ENCODE measurements around the gene CDH12. TPM values are rescaled to one million over a fixed set of nuclear protein-coding genes. Genes with fewer than 3 reads are reported as not detected.
"Not testable (repeated sequence)": the region's sequence is repeated elsewhere in the genome, so short reads cannot be mapped to it uniquely, and the experiment has no call there.

CDH12 gene
- total RNA-seq, 1 donor from 2014 or later = 38.3 TPM

- DNase-seq (ENCODE audit: low spot score in 2 of 2) = no peak
- no peak for FAIRE-seq
Observed at GRCh38 chr5:22076586-22076985, 776.6 kb downstream of the CDH12 start.

- no peak for FAIRE-seq
Observed at GRCh38 chr5:22070186-22070728, 782.9 kb downstream of the CDH12 start.

GRCh38 chr5:22063717-22064116 is 789.4 kb downstream of the CDH12 start:
- FAIRE-seq (no peak), DNase-seq (ENCODE audit: low spot score in 2 of 2) (no peak)

More at GRCh38 chr5:22070186-22070728, 782.9 kb downstream of the CDH12 start:
- DNase-seq (ENCODE audit: low spot score in 2 of 2) = no peak

- DNase-seq (ENCODE audit: low spot score in 2 of 2) (no peak), FAIRE-seq (no peak)
Observed at GRCh38 chr5:22058620-22059019, 794.5 kb downstream of the CDH12 start.

- DNase-seq (ENCODE audit: low spot score in 2 of 2) (no peak), FAIRE-seq (no peak)
Observed at GRCh38 chr5:22057012-22057411, 796.1 kb downstream of the CDH12 start.

- DNase-seq (ENCODE audit: low spot score in 2 of 2) = no peak
- FAIRE-seq = no peak
Observed at GRCh38 chr5:22056601-22057000, 796.5 kb downstream of the CDH12 start.

- no peak for FAIRE-seq
- no peak for DNase-seq (ENCODE audit: low spot score in 2 of 2)
Observed at GRCh38 chr5:22053195-22053594, 799.9 kb downstream of the CDH12 start.

GRCh38 chr5:22051881-22052280 is 801.3 kb downstream of the CDH12 start:
- no peak for FAIRE-seq
- no peak for DNase-seq (ENCODE audit: low spot score in 2 of 2)

GRCh38 chr5:22050931-22051330 is 802.2 kb downstream of the CDH12 start:
- no peak for DNase-seq (ENCODE audit: low spot score in 2 of 2)
- FAIRE-seq = no peak

- DNase-seq (ENCODE audit: low spot score in 2 of 2) (no peak), FAIRE-seq (no peak)
Observed at GRCh38 chr5:22044229-22044628, 808.9 kb downstream of the CDH12 start.

GRCh38 chr5:22036061-22036460 is 817.1 kb downstream of the CDH12 start:
- DNase-seq (ENCODE audit: low spot score in 2 of 2) (no peak), FAIRE-seq (no peak)

GRCh38 chr5:22033066-22033465 is 820.1 kb downstream of the CDH12 start:
- FAIRE-seq (no peak), DNase-seq (ENCODE audit: low spot score in 2 of 2) (no peak)

- DNase-seq (ENCODE audit: low spot score in 2 of 2) = no peak
- no peak for FAIRE-seq
Observed at GRCh38 chr5:22023784-22024183, 829.4 kb downstream of the CDH12 start.

GRCh38 chr5:22012893-22013292 is 840.3 kb downstream of the CDH12 start:
- not testable (repeated sequence) for FAIRE-seq; DNase-seq (ENCODE audit: low spot score in 2 of 2)

GRCh38 chr5:22010808-22011207 is 842.3 kb downstream of the CDH12 start:
- DNase-seq (ENCODE audit: low spot score in 2 of 2); FAIRE-seq: not testable (repeated sequence)

- not testable (repeated sequence) for FAIRE-seq
Observed at GRCh38 chr5:22001097-22001496, 852.0 kb downstream of the CDH12 start.

GRCh38 chr5:21985799-21986198 is 867.3 kb downstream of the CDH12 start:
- not testable (repeated sequence) for DNase-seq (ENCODE audit: low spot score in 2 of 2); FAIRE-seq

More at GRCh38 chr5:22001097-22001496, 852.0 kb downstream of the CDH12 start:
- not testable (repeated sequence) for DNase-seq (ENCODE audit: low spot score in 2 of 2)

- not testable (repeated sequence) for DNase-seq (ENCODE audit: low spot score in 2 of 2); FAIRE-seq
Observed at GRCh38 chr5:21951571-21951970, 901.6 kb downstream of the CDH12 start.

GRCh38 chr5:21931116-21931515 is 922.0 kb downstream of the CDH12 start:
- DNase-seq (ENCODE audit: low spot score in 2 of 2) = no peak
- no peak for FAIRE-seq

GRCh38 chr5:21919414-21920022 is 933.6 kb downstream of the CDH12 start:
- FAIRE-seq = peak; percentile 69
- no peak for DNase-seq (ENCODE audit: low spot score in 2 of 2)

GRCh38 chr5:21918451-21918850 is 934.7 kb downstream of the CDH12 start:
- DNase-seq (ENCODE audit: low spot score in 2 of 2) (no peak), FAIRE-seq (no peak)

- DNase-seq (ENCODE audit: low spot score in 2 of 2) (no peak), FAIRE-seq (no peak)
Observed at GRCh38 chr5:21910731-21911130, 942.4 kb downstream of the CDH12 start.
